GM19397 (cell line): ENCODE measurements around the gene FAT1.

ENCODE experiments used
- ATAC-seq: cut with Tn5 transposase; IDR thresholded peaks from one replicate; pipeline ENCODE4 v1.9.1; 2021; ENCODE audit warnings: mild to moderate bottlenecking, moderate library complexity; ENCODE audit not compliant: unreplicated experiment

FAT1 gene

DNA sequence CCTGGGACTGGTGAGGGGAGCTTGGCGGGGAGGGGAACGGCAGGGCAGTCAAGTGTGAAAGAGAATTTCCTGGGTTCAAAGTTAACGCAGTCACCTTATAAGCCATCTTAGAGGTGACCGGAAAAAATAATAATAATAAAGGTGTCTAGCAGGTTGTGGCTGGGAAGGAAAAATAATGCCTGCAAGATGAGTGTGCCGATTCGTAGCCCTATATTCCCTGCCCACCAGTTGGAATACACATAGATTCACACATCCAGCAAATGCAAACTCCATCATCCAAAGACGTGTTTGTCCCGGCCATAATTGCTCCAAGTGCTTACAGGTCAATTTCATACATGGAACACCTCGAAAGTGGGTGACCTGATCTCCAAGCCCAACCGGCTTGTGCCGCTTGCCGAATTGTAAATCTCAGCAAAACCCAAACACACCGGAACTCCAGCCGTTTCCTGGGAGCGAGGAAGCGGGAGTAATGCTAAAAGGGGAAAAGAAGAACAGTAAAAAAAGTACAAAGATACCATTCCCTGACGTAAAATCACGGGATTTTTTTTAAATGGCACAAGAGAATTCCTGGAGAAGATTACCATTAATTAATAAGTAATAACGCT, 1.3 kb upstream of the FAT1 start:
- no peak for ATAC-seq

DNA sequence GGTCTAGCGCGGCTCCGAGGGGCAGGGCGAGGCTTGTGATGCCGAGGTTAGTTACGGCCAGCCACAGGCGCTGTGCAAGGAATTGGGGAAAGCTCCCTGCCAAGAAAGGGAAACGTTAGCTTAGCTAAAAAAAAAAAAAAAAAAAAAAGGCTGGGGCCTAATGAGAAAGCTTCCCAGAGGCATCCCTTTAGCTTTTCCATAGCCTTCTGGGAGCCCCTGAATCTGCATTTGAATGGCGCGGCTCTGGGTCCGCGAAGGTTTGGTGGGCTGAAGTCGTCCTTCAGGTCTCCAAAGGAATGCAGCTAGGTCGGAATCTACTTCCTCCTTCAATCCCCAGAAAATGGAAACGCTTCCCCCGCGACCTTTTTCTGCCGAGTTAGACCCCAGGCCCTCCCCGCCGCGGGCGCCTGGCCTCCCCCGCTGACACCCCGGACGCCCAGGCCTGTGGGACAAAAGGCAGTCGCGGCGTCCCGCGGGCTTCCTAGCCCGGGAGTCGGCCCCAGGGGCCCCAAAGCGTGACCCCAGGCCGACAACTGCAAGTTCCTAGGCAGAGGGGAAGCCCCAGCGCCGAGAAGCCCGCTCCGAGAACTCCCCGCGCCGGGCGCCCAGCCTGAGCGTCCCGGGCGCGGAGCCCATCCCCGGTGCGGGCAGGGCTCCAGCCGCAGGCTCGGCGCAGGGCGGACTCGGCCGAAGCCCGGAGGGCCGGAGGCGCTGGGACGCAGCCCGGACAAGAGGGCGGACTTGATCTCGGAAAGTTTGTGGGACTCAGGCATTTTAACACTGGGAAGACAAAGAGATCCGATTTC, 605 bp upstream of the FAT1 start:
- ATAC-seq = no peak

DNA sequence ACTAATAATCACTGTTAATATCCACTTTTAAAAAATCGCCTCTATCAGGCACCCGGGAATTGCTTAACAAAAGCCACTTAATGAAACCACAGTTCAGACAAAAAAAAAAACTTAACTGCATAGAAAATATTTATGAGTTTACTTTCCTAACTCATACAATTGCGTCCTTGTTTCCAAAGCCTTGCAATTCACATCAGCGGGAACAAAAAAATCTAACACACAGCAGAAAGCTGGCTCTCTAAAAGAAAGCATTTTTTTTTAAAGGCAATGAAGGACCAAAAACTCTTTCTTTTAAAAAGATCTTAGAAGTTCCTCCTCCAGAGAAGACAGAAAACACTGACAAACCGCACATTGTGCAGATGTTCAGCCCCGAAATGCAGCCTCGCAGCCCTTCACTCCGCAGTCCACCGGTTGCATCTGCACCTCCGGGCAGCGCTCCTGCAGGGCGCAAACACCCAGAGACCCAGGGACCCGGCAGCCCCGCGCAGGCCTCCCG, 812 bp downstream of the FAT1 start:
- ATAC-seq = no peak

DNA sequence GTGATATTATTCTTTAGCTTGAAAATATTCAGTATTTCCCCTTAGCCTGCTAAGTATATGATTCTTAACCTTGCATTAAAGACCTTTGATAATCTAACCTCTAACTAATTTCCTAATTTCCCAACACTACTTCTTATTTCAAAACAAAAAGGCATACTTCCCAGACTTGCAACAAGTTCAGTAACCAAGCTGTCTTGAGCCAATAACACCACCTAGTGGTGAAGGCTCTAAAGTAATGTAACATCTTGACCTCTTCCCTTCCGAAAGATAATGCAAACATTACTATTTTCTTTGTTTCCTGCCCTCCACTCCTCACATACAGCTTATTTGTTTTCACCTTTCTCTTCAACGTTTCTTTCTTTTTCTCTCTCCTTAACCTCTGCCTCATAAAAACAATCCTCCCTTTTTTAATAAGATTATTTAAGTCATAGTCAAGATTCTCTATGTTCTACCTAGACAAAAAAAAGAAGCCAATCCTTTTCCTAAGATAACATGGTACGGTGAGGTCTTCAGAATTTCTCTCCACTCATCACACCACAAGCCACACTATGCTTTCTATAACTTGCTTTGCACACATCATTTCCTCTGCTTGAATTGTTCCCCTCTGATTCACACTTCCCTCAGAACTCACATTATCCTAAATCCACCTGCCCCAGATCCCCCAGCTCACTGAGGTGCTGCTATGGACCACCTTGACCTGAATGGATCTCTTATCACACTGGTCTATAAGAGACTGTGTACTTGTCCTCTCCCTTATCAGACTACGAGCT, 3.5 kb downstream of the FAT1 start:
- ATAC-seq = no peak

DNA sequence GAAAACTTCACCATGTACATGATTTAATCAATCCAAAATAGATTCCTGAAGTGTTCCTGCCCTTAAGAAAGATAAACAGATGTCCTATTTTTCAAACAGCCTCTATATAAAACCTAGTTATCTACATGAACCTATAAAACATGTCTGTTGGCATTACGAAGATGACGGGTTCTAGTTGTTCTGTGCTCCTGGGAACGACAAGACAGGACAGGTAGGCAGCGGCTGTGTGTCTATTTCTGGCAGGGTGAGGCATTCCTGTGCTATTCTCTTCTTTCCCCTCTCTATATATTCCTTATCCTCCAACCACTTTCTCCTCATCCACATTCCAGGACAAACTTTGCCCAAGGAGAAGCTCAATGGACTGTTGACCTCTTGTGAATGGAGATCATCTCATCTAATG, 6.1 kb downstream of the FAT1 start:
- ATAC-seq = no peak

DNA sequence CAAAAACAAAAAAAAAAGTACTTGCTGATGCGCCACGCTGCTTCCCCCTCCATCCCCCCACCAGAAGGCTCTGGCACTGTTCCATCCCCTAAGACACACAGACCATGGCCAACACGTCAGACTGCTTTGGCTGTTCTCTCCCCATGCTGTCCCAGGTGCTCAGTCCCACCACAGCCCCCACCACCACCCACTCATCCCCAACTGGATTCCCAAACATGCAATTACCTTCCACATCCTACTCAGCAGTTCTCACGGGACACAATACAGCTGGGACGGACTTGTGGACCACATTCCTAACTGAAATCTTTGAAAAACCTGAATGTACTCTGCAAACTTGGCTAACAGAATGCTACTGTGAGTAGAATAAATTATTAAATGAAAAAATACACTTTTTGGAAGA, 8.6 kb downstream of the FAT1 start:
- ATAC-seq = no peak

DNA sequence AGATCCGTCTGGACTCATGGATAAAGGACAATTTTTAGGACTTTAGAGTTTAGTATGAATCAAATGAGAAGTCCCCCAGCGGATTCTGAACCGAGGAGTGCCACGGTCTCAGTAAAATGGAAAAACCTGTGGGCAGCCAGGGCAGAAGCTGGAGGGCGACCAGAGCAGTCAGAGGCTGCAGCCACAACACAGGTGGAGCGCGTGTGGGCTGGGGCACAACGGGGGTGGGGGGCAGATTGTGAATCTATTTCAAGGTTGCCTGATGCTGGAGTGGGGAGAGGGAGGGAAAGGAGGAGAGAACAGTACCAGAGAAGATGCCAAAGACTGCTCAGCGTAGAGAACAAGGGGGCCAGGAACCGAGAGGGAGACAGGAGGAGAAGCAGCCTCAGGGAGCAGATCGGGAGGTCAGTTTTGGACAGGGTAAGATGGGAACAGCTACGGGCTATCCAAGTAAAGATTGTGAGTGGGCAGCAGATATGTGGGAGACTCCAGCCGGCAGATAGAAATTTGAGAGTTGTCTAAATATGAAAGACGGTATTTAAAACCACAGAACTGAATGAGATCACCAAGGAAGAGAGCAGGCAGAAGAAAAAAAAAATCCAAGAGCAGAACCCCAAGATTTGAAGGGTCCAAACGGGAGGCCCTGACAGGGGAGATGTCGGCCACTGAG, 9.5 kb downstream of the FAT1 start:
- ATAC-seq = no peak

DNA sequence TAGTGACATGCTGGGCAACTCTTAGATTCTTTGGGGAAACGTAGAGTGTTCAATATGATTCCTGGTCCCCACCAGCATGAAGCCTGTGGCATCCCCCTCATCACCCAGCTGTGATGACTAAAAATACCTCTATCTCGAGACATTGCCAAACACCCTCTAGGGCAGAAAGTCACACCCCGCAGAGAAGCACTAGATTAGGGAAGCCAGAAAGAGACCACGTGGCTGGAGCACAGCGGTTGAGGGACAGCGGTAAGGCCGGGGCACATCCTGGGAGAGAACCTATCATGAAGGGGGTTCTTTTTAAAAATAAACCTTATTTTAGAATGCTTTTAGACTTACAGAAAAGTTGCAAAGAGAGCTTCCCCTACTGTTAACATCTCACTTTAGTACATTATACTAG, 11.0 kb downstream of the FAT1 start:
- no peak for ATAC-seq

DNA sequence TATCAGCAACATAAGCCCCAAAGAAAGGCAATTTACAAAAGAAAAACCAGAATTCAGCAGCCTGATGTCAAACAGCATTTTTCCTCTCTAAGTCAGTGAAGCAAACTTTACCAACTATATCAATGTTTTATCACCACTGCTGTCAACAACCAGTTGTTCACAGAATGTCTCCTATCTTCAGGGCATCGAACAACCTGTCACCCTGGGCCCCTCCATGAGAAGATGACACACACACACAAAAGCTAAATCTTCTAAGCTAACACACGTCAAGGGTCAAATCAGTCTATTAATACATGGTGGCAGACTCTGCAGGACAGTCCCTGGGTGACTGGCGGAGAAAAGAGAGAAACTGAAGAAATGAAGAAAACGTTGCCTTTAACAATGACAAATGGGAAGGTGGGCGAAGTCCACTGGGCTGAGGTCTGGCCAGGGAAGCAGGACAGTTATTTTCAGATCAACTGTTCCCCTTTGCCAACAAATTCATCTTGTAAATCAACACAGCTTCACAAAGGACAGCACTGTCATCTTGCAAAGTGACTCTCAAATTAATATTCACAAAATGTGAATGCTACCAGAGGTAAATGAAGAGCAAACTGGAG, 13.0 kb downstream of the FAT1 start:
- ATAC-seq = no peak

DNA sequence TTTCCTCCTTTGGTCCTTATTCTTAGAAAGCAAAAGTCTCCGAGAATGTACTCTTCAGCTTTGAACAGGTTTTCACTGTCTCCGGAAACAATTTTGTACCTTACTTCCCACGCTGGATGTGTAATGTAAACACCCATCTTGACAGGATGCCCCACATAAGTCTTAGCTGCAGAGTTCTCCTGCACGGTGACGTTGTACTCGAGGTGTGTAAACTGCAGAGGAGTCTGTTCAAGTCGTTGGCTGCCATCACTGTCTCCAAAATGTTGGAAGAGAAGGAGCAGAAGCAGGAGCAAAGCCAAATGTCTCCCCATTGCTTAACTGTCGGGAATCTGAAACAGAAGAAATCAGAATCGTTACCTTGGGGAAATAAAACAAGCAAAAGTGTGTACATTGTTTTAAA, 14.1 kb downstream of the FAT1 start:
- no peak for ATAC-seq

DNA sequence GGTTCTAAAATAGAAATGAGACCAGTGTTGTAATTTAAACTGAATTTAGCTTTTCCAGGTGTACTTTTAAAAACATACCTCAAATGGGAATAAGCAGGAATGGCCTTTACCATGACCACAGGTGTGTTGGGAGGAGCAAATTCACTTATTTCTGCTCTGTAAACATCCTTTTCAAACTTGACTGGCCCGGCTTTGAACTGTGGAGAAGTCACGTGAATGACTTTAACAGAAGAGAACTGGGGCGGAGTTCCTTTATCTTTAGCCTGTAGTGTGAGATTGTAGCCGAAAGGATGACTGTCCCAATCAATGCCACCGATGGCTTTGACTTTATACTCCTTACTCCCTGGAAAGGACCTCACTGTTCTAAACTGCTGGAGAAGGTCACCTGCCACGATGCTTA, 15.1 kb downstream of the FAT1 start:
- no peak for ATAC-seq

DNA sequence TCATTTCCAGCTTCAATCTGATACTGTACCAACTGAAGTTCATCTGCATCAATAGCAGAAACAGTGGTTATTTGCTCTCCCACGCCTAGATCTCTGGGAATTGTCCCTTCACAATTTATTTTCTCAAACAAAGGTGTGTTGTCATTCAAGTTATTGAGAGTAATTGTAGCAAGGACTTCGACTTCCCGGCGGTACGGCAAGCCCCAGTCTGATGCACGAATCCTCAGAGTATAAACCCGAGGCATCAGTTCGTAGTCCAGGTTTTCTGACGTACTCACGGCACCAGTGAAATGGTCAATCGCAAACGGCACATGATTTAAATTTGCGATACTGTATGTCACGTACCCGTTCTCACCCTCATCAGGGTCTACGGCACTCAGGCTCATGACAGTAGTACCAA, 15.7 kb downstream of the FAT1 start:
- ATAC-seq = no peak

DNA sequence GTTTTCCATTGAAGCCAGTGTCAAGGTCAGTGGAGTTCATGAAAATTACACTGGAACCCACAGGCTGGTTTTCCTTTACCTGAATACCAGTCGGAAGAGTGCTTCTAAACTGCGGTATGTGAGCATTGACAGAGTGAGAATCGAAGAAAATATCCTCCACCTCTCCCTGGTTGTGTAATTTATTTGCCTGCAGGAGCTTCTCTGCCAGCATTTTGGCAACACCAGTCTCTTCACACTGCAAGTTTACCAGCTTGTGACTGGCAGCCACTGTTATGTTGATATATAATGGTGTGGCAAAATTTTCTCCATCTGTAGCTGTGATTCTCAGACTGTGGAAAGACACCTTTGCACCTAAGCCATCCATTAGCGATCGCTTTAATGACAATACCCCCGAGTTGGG, 16.1 kb downstream of the FAT1 start:
- ATAC-seq = no peak

DNA sequence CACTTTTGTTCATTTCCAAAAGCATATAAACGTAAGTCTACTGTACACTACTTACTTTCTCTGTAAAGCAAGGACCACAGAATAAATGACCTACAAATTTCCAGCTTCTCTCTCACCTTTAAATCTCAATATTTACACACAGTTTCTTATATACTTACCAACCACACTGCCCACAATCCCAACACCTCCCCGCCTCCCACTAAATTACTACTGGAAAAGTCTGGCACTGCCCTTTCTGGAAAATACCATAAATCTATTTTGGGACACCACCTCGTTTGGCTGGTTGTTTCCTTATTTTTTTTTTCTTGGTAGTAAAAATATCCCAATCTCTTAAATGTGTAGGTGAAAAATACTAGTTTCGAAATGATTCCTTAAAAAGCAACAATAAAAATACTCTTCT, 19.6 kb downstream of the FAT1 start:
- ATAC-seq = no peak

DNA sequence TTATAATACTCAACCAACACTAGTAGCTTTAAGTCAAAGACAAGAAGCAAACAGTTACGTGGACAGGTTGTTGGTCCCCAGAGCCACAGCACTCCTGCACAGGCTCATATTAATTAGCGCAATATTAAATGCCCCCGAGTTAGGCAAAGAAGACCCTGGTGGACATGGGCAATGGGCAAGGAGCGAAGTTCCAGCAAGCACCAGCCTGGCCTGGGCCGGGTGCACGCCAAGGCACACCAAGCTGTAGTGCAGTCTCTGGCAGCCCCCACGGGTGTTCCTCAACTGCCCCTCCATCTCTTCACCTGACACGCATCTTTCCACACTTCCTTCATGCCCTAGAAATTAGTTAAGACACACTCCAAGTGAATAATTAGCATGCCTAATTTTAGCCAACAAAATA, 20.1 kb downstream of the FAT1 start:
- no peak for ATAC-seq

DNA sequence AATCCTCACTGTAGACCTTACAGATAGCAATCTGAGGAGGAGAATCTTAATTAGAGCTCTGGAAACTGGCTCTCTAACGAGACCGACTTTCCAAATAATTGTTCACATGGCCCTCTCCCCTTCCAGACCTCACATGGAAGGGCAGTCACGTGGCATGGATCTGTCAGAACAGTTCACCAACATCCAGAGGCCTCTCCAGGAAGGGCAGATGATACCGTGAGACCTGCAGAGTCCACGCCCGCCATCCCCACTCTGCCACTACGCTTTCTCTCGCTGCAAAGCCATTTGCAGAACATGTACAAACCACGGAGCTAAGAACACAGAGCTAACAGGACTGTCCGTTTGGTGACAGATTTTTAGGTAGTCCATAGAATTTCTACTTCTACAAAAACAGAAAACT, 20.7 kb downstream of the FAT1 start:
- ATAC-seq = no peak

DNA sequence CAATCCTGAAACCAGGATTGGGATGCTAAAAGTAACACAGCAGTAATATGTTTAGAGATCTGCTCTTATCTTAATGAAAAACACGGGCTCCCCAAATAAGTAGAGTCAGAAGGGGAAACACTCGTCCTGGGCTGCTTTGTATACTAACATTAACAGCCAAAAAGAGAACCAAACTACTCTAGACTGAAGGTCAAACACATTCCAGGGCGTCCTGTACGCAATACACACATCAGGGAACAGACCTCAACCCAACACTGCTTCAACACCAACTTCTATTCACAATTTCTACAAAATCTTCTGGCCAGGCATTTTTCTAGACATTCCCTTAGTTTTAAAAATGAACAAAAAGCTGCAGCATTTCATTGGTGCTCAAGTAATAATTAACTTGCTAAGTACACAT, 21.4 kb downstream of the FAT1 start:
- ATAC-seq = no peak

DNA sequence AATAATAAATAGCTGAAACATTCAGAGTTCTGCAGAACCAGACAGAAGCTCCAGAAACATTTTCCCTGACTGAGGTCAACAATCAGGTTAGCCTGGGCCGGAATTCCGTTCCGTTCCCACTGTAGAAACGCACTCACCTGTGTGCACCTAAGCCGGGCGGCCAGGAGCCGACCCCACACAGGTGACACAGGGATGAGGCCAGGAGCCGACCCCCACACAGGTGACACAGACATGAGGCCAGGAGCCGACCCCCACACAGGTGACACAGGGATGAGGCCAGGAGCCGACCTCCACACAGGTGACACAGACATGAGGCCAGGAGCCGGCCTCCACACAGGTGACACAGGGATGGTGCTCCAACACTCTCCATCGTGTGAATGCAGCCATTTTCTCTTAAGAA, 21.9 kb downstream of the FAT1 start:
- ATAC-seq = no peak

DNA sequence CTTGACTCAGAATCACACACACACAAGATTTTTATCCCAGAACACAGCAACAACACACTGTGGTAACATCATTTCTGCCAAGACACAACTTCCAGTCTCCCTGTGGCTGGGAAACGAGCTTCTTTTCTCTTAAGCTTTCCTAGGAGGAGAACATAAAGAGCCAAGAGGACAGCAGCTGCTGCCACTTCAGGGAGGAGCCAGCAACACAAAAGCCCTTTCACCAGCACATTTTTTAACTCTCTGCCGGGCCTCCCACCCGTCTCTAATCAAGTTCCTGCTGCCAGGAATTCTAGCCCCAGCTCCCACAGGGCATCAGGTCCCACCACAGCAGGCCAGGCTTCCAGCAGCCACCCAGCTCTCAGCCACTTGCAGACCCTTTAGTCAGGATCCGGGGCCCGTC, 22.4 kb downstream of the FAT1 start:
- no peak for ATAC-seq

DNA sequence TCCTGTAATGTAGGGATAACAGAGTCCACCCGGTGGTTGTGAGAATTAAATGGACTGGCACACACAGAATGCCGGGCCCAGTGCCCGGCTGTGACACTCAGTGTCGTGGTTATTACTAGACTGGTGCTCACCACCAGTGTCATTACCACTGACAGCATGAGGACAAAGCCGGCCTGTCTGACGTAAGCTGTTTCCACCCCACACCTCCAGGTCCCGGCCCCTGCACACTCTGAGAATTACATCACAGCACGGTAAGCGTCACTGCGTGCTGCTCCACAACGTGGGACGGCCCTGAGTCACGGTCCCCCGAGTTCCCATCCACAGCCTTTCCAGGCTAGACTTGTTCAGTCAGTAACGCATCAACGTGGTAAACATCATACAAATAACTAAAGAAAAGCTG, 22.9 kb downstream of the FAT1 start:
- no peak for ATAC-seq

DNA sequence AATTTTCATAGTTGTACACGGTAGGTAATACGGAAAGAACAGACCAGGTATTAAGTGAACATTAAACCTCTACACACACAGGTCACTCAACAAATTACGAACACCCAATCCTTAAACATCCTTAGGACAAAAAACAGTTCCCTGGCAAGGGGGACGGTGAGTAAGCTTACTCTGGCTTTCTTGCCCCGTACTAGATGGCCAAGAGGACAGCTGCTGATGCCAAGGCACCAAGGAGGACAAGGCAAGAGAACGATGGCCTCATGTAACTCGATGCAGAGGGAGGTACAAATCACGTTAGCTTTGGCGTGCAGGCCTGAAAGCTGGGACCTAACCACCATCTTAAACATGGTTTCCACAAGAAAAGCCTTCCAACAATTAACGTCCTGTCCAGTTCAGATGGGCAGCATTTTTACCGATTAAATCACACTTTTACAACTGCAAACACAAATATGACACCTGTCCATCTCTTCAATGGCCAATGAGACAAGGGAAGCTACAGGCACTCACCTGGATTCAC, 23.7 kb downstream of the FAT1 start:
- no peak for ATAC-seq
